Peyer's patch (tissue), 4 donors: Measurements from ENCODE around the gene PRDM12.

ENCODE experiments used
- CTCF ChIP-seq, 6 experiments: fragments of 450-650 bp in 4 of 6; fragments of 200-600 bp in 2 of 6; sonication (generic) in 1 of 6; IDR thresholded peaks; one replicate each; pipeline ENCODE4 v1.5.1; 2017 to 2019; ENCODE audit warnings: antibody characterized with exemption in 6 of 6, mild to moderate bottlenecking in 3 of 6, moderate library complexity in 1 of 6
- POLR2A ChIP-seq, 2 donors: fragments of 450-650 bp; IDR thresholded peaks; one replicate each; pipeline ENCODE4 v1.5.1; 2017; ENCODE audit warnings: antibody characterized with exemption in 2 of 2, mild to moderate bottlenecking in 2 of 2, moderate library complexity in 2 of 2

GRCh38 chr9:130635721-130636647 is 28.4 kb upstream of the PRDM12 start:
- no peak for TF ChIP-seq CTCF (IDR thresholded peaks at IDR 0.05)
- no peak for TF ChIP-seq POLR2A (IDR thresholded peaks at IDR 0.05)
